C1 segment of cervical spinal cord (tissue), 14 donors: ENCODE measurements around the gene SLC43A1.
"Not testable (repeated sequence)": the region's sequence is repeated elsewhere in the genome, so short reads cannot be mapped to it uniquely, and the experiment has no call there.

Experiments
- DNase-seq, 14 donors: peaks; one replicate each; lab custom pipeline; 2025; lab: John Stamatoyannopoulos, UW

Gene SLC43A1

GRCh38 chr11:57515332-57516060, at the start of gene SLC43A1:
TSS of gene SLC43A1 (minus strand) at chr11:57515702. CDS start at chr11:57514111, 1,591 bp downstream.
- DNase-seq = peak in 3 of 14 donors; percentile 6 to 20 (median 9)

DNA sequence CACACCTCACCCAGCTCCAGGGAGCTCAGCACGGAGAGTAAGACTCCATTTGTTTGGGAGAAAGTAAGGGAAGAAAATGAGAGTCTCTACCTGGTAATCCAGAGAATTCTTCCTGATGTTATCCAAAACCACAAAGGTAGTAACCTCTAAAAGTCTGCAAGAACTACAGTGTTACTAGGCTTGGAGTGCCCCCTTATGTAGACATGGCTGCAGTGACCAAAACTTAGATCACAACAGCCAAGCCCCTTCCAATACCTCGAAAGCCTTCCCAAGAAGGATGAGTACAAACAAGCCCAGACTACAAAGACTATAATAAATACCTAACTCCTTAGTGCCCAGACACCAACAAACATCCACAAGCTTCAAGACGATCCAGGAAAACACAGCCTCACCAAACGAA, 47.1 kb upstream of the SLC43A1 start:
- no peak for DNase-seq

DNA sequence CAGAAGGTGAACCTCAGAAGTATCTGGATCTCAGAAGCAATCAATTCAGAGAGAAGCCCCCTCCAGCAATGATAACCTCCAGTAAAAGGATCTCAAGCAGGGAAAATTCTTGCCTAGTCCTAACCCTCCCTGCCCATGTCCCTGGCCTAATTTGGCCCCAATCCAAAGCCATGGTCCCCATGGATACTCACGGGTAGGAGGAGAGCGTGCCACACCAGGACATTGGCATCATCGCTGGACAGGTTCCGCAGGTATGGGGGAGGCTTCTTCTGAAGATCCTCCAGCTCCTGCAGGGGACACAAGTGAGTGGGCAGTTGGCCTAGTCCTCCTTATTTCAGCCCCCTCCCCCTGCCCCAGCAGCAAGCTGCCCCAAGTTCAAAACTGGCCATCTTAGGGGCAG, 44.6 kb upstream of the SLC43A1 start:
- no peak for DNase-seq

GRCh38 chr11:57556041-57556440, 40.5 kb upstream of the SLC43A1 start:
- DNase-seq = no peak

GRCh38 chr11:57555393-57555792, 39.9 kb upstream of the SLC43A1 start:
- no peak for DNase-seq

DNA sequence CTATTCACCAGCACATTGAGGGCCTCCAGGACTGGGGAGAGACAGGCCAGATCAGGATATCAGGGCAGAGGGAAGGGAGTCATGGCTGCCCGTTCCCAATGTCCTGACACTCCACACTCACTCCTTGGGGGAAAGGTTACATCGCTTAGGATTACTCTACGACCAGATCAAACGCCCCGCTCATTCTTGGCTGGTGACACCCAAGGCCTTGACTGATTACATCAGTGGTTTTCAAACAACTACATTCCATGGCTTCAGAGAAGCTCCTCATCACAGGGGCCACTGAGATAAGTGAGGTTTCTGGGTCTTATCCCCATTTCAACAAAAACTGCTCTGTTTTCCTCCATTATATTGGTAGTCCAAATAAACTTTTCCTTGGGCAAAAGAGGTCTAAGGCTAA, 37.0 kb upstream of the SLC43A1 start:
- no peak for DNase-seq

DNA sequence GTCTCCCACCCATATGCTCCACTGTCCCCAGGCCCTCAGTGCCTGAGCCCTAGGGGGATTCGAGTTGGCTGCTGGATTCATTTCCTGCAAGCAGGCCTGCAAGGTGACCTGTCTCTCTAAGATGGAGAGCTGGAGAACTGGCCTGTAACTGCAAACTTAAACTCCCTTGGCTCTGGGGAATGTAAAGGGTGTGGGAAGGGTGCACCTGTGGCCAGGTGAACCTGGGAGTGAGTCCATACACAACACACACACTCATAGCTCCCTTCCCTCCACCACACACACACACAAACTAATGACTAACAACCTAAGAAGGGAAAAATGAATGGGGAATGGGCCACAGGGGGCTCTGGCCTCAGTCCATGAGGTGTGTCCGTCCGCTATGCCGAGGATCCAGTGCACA, 36.4 kb upstream of the SLC43A1 start:
- no peak for DNase-seq

DNA sequence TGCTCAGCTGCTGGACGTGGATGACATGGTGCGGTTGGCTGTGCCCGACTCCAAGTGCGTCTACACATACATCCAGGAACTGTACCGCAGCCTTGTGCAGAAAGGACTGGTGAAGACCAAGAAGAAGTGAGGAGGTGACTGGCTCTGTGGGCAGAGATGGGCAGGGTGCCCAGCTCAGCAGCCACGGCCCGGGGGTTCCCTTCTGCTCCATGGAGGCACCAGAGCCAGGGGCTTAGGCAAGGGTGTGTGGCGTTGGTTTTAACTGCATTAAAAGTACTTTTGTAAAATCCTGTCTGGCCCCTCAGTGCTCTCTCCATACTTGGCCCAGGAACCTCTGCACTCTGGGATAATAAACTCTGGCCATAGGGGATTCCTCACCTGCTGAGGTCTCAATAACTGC, 34.5 kb upstream of the SLC43A1 start:
- DNase-seq = no peak

GRCh38 chr11:57547854-57548377, 32.4 kb upstream of the SLC43A1 start:
- no peak for DNase-seq

GRCh38 chr11:57546869-57547475, 31.5 kb upstream of the SLC43A1 start:
- DNase-seq = no peak

DNA sequence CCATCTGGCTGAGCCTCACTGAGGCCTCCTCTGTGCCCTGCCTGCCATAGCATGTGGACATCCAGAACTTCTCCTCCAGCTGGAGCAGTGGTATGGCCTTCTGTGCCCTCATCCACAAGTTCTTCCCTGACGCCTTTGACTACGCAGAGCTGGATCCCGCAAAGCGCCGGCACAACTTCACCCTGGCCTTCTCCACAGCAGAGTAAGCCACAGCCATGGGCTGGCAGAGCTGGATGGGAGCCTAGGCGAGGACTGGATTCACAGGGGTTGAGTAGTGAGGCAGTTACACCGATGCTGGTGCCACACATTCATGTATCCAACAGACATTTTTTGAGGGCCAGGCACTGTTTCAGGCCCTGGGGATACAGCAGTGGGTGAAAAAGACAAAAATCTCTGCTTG, 30.9 kb upstream of the SLC43A1 start:
- DNase-seq = no peak

DNA sequence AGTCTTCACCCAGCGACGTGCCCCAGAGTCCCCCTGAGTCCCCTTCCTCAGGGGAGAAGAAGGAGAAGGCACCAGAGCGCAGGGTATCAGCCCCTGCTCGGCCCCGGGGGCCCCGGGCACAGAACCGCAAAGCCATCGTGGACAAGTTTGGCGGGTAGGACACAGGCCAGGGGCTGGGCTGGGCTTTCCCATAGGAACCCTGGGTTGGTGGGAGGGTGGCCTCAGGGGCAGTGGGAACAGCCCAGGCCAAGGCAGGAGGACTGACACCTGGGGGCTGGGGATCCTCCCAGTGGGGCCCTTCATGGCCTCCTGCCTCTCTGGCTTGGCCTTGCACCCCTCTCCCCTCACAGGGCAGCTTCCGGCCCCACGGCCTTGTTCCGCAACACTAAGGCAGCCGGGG, 30.4 kb upstream of the SLC43A1 start:
- DNase-seq = no peak

- no peak for DNase-seq
Measured at GRCh38 chr11:57544566-57544965, 29.1 kb upstream of the SLC43A1 start.

DNA sequence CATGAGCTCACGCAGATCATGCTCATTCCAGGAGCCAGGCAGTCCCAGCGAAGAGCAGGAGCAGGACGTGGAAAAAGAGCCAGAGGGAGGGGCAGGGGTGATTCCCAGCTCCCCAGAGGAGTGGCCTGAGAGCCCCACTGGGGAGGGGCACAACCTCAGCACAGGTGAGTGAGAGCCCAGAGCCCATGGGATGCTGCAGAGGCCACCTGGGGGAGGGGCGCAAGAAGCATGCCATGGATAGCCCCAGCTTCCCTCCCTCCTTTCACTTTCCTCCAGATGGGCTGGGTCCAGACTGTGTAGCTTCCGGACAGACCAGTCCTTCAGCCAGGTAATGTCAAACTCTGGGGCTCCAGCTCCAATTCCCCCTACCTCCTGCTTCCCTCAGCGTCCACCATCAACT, 28.1 kb upstream of the SLC43A1 start:
- no peak for DNase-seq

DNA sequence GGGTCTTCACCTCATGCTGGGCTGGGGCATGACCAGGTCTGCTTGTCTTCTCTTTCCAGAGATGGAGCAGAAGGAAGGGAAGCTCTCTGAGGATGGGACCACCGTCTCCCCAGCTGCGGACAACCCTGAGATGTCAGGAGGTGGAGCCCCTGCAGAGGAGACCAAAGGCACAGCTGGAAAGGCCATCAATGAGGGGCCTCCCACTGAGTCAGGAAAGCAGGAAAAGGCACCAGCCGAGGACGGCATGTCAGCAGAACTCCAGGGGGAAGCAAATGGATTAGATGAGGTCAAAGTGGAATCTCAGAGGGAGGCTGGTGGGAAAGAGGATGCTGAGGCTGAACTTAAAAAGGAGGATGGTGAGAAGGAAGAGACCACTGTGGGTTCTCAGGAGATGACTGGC, 27.1 kb upstream of the SLC43A1 start:
- DNase-seq = no peak

DNA sequence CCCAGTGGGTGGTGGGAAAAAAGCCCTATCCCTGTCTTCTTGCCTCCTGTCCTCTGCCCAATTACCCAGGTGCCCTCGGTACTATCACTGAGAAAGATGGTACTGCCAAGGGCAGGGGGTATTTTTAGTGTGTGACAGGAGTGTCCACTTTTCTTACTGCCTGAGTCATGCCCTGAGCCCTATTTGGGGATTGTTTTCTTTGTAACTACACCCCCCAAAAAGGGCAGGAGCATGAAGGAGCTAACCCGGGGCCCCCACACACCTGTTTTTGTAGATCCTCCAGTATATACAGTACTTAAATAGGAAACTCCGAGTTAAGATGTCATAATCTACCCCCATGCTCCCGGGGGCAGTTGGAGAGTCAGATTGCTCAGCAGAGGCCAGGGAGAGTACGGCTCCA, 25.7 kb upstream of the SLC43A1 start:
- no peak for DNase-seq

DNA sequence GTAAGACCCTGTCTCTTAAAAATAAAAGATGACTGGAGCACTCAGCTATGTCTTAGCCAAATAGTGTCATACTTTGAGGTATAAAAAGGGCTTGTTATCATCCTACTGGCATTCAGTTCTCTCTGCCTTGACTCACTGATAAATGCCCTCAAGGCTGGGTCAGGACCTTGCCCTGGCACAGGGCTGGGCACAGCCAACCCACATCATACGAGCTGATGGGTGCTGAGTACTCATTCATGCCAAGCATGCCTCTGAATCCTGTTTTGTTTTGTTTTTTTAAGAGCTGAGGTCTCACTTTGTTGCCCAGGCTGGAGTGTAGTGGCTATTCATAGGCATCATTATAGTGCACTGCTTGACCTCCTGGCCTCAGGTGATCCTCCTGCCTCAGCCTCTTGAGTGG, 23.8 kb upstream of the SLC43A1 start:
- no peak for DNase-seq

- no peak for DNase-seq
Measured at GRCh38 chr11:57536947-57537619, 21.6 kb upstream of the SLC43A1 start, which contains the start of gene SMTNL1. TSS of gene SMTNL1 (plus strand) at chr11:57537595. CDS start at chr11:57542643, 5,048 bp downstream.

GRCh38 chr11:57534449-57534848, 18.9 kb upstream of the SLC43A1 start:
- not testable (repeated sequence) for DNase-seq

GRCh38 chr11:57530596-57531507, 15.3 kb upstream of the SLC43A1 start, which contains the start of gene TIMM10:
TSS of gene TIMM10 (minus strand) at chr11:57530754. CDS start at chr11:57530189, 565 bp downstream.
- DNase-seq = peak; percentile 49 to 99 (median 88)

DNA sequence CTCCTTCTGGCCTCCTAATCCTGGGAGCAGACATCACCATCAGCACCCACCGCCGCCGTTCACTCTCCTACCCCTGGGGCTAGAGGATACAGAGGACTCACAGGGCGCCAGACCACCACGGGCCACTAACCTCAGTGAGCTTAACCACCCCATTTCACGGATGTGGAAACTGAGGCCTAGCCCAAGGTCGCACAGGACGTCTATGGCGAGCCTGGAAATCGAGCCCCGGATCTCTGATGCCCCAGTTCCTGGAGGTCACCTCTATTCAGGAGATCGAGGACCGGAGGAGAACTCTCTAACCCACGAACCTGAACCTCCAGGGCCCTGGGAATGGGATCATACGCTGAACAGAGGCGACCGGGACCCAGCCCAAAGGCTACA, 14.7 kb upstream of the SLC43A1 start:
- no peak for DNase-seq
